GM06990 (cell line): ENCODE results near the gene BMP7.

Experiments used
- DNase-seq: peaks from one replicate; pipeline ENCODE4 v3.0.0-alpha.2; 2011; ENCODE audit not compliant: insufficient read length; ENCODE audit errors: extremely low read depth
- H3K27me3 ChIP-seq: replicated peaks from 2 replicates; pipeline ENCODE4 v1.6.0; 2011; ENCODE audit warnings: low read length; ENCODE audit not compliant: control insufficient read depth, insufficient read depth
- H3K36me3 ChIP-seq: 2 replicates; pipeline ENCODE4 v1.5.1; 2011; ENCODE audit warnings: low read length; ENCODE audit not compliant: control insufficient read depth, insufficient read depth
- H3K4me3 ChIP-seq: replicated peaks from 2 replicates; pipeline ENCODE4 v1.5.1; 2011; ENCODE audit warnings: low read depth, mild to moderate bottlenecking, control low read depth, low read length
- CTCF ChIP-seq: IDR thresholded peaks from 2 replicates; pipeline ENCODE4 v1.5.1; 2011; ENCODE audit warnings: low read length, control low read depth, mild to moderate bottlenecking, inconsistent platforms; ENCODE audit not compliant: insufficient read depth, poor library complexity, severe bottlenecking

BMP7 gene

GRCh38 chr20:57139342-57140093 is 126.9 kb downstream of the BMP7 start:
- H3K27me3 ChIP-seq: no peaks in the 10 kb centered on the region
- H3K36me3 ChIP-seq: no peaks in the 10 kb centered on the region
- no peak overlapping the region for H3K4me3 ChIP-seq
- no peak for TF ChIP-seq CTCF
- DNase-seq: no peak

DNA sequence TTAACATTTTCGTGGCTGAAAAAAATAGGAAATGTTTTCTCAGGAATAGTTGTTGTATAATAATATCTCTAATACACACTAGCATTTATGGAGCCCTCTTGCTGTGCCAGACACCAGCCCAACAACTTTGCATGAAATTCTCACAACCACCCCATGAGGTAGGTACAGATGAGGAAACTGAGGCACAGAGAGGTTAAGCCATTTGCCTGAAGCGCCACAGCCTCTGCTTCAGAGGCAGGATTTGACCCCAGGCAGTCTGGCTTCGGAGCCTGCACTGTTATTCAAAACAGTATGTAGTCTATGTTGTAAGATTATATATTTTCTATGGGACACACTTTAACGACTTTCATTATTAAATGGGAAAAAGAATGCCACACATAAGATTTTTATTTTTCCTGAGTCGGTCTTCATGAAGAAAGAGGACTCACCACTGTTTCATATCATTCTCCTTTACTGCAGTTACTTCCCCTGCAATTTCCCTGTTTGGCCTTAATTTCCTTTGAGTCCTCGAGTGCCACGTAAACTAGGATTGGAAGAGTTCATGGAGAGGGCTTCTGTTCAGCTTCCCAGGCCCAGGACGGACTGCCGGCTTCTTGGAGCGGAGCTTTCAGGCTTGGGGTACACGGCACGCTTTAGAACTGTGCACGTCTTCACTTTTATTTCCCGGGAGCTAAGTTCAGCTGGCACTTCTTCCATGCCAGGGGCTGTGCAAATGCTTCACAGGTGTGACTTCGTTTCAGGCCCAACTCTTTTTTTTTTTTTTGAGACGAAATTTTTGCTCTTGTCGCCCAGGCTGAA is 128.0 kb downstream of the BMP7 start:
- no peak for TF ChIP-seq CTCF
- Histone ChIP-seq H3K36me3 (no peaks in the 10 kb centered on the region), H3K27me3 (no peaks in the 10 kb centered on the region), H3K4me3 (no peak overlapping the region)
- DNase-seq: no peak

DNA sequence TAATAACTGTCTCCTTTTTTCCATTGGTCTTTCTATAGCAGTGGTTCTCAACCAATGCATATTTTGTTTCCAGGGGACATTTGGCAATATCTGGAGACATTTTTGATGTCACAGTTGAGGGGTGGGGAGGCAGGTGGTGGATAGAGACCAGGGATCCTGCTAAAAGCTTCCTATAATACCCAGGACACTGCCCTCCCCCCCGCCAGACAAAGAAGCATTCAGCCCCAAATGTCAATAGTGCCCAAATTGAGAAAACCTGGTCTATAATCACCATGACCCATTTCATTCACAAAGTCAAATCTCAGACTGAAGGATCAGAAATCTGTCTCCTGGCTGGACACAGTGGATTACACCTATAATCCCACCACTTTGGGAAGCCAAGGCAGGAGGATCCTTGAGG is 128.8 kb downstream of the BMP7 start:
- Histone ChIP-seq H3K4me3 (no peak overlapping the region), H3K36me3 (no peaks in the 10 kb centered on the region), H3K27me3 (no peaks in the 10 kb centered on the region)
- no peak for TF ChIP-seq CTCF
- no peak for DNase-seq

DNA sequence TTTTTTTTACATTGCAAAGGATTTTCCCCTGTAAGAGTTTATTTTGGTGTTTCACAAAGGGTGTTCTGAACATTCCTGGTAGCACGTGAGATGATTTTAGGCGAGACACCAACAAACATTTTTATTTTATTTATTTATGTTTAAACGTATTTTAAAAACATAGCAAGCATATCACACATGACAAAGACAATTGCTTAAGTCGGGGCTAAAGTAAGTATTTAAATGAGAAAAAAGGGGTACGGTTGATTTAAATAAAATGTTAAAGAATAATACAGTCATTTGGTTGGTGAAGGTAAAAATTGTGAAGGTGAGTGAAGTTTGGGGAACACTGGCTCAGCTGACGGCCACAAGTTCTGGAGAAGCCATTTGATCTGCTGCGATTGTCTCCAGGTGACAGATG is 129.7 kb downstream of the BMP7 start:
- Histone ChIP-seq H3K36me3 (no peaks in the 10 kb centered on the region), H3K4me3 (no peak overlapping the region), H3K27me3 (no peaks in the 10 kb centered on the region)
- no peak for DNase-seq
- TF ChIP-seq CTCF: no peak

DNA sequence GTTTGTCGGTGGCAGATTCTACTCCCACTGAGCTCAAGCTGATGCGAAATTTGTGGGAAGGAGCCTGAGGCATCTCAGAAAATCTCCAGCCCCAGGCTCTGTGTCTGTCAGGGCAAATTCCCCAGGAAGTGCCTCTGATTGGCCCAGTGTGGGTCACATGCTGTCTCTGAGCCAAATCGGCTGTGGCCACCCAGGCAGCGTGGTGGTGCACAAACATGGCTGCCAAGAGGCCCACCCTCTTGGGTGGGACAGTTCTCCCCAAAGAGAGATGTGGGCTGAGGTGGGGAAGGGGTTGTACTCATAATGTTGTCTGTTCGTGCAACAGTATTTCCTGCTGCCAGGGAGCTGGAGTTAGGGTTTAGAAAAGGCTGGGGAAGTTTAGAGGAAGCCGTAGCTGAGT is 130.6 kb downstream of the BMP7 start:
- H3K27me3 ChIP-seq: no peaks in the 10 kb centered on the region
- H3K36me3 ChIP-seq: no peaks in the 10 kb centered on the region
- no peak overlapping the region for H3K4me3 ChIP-seq
- no peak for DNase-seq
- no peak for TF ChIP-seq CTCF
